ENCODE data around the gene ASB7.

DNA sequence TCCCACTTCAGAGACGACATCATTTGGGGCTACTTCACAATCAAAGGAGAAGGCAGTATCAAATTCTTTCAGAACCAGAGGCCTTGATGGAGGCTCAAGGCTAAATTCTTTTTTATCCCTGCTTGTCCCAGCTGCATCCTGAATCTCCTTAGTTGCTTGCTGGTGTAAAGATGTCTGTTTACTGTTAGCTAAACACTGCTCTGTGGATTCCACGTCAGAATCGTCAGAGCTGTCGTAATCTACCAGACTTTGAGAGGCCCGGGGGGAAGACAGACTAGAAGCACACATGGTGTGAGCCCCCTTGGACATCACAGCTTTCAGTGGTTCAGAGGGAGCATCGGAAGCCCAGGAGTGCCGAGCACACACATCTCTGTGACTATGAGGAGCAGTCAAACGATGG, 33.0 kb upstream of the ASB7 start:
- TF ChIP-seq POLR2AphosphoS5 (IDR thresholded peaks at IDR 0.05; ENCODE audit: low read depth, low read length) (no peak), TAF1 (IDR thresholded peaks at IDR 0.05; ENCODE audit: borderline replicate concordance, insufficient read depth, low read length) (no peak)
- TF ChIP-seq, protein P1, sequence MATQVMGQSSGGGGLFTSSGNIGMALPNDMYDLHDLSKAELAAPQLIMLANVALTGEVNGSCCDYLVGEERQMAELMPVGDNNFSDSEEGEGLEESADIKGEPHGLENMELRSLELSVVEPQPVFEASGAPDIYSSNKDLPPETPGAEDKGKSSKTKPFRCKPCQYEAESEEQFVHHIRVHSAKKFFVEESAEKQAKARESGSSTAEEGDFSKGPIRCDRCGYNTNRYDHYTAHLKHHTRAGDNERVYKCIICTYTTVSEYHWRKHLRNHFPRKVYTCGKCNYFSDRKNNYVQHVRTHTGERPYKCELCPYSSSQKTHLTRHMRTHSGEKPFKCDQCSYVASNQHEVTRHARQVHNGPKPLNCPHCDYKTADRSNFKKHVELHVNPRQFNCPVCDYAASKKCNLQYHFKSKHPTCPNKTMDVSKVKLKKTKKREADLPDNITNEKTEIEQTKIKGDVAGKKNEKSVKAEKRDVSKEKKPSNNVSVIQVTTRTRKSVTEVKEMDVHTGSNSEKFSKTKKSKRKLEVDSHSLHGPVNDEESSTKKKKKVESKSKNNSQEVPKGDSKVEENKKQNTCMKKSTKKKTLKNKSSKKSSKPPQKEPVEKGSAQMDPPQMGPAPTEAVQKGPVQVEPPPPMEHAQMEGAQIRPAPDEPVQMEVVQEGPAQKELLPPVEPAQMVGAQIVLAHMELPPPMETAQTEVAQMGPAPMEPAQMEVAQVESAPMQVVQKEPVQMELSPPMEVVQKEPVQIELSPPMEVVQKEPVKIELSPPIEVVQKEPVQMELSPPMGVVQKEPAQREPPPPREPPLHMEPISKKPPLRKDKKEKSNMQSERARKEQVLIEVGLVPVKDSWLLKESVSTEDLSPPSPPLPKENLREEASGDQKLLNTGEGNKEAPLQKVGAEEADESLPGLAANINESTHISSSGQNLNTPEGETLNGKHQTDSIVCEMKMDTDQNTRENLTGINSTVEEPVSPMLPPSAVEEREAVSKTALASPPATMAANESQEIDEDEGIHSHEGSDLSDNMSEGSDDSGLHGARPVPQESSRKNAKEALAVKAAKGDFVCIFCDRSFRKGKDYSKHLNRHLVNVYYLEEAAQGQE (IDR thresholded peaks at IDR 0.05; ENCODE audit: insufficient read depth in 1 of 2, low read depth in 2 of 2, low read length in 2 of 2): no peak
